ENCODE data around the gene PFKFB2.

PFKFB2 gene

GRCh38 chr1:207112616-207113296 is 59.7 kb downstream of the PFKFB2 start:
- no peak for DNase-seq (ENCODE audit: low read depth, low spot score)
- no peaks in the 10 kb centered on the region for H3K4me1 ChIP-seq (ENCODE audit: insufficient read depth, insufficient read length)
- no peaks in the 10 kb centered on the region for H3K9me3 ChIP-seq (ENCODE audit: insufficient read depth, low read length)
- H3K9ac ChIP-seq (ENCODE audit: insufficient read length, low read depth), result no peak overlapping the region
- no peak overlapping the region for H3K4me3 ChIP-seq (ENCODE audit: insufficient read length, low read depth)
- no peaks in the 10 kb centered on the region for H3K27me3 ChIP-seq (ENCODE audit: insufficient read depth, insufficient read length)
- TF ChIP-seq YY1 (IDR thresholded peaks at IDR 0.05; ENCODE audit: insufficient read depth, insufficient read length) (no peak), ZNF274 (IDR thresholded peaks at IDR 0.05; ENCODE audit: low read depth, low read length) (no peak), SUZ12 (IDR thresholded peaks at IDR 0.05; ENCODE audit: extremely low read depth, insufficient read depth, insufficient read length) (no peak)
- H3K36me3 ChIP-seq (ENCODE audit: insufficient read depth, insufficient read length, low read length), result no peaks in the 10 kb centered on the region

GRCh38 chr1:207115269-207115668 is 62.2 kb downstream of the PFKFB2 start:
- Histone ChIP-seq H3K9ac (ENCODE audit: insufficient read length, low read depth) (no peak overlapping the region), H3K36me3 (ENCODE audit: insufficient read depth, insufficient read length, low read length) (no peaks in the 10 kb centered on the region), H3K4me3 (ENCODE audit: insufficient read length, low read depth) (no peak overlapping the region), H3K27me3 (ENCODE audit: insufficient read depth, insufficient read length) (no peaks in the 10 kb centered on the region), H3K9me3 (ENCODE audit: insufficient read depth, low read length) (no peaks in the 10 kb centered on the region), H3K4me1 (ENCODE audit: insufficient read depth, insufficient read length) (no peaks in the 10 kb centered on the region)
- no peak for TF ChIP-seq SUZ12 (IDR thresholded peaks at IDR 0.05; ENCODE audit: extremely low read depth, insufficient read depth, insufficient read length)
- TF ChIP-seq ZNF274 (IDR thresholded peaks at IDR 0.05; ENCODE audit: low read depth, low read length), result no peak
- TF ChIP-seq YY1 (IDR thresholded peaks at IDR 0.05; ENCODE audit: insufficient read depth, insufficient read length), result no peak
- no peak for DNase-seq (ENCODE audit: low read depth, low spot score)

- H3K4me3 ChIP-seq (ENCODE audit: insufficient read length, low read depth), result no peak overlapping the region
- no peaks in the 10 kb centered on the region for H3K27me3 ChIP-seq (ENCODE audit: insufficient read depth, insufficient read length)
- no peak overlapping the region for H3K9ac ChIP-seq (ENCODE audit: insufficient read length, low read depth)
- TF ChIP-seq ZNF274 (IDR thresholded peaks at IDR 0.05; ENCODE audit: low read depth, low read length) (no peak), SUZ12 (IDR thresholded peaks at IDR 0.05; ENCODE audit: extremely low read depth, insufficient read depth, insufficient read length) (no peak), YY1 (IDR thresholded peaks at IDR 0.05; ENCODE audit: insufficient read depth, insufficient read length) (no peak)
- DNase-seq (ENCODE audit: low read depth, low spot score), result no peak
- H3K36me3 ChIP-seq (ENCODE audit: insufficient read depth, insufficient read length, low read length), result no peaks in the 10 kb centered on the region
- peaks cover 9% of the 10 kb centered on the region for H3K9me3 ChIP-seq (ENCODE audit: insufficient read depth, low read length)
- H3K4me1 ChIP-seq (ENCODE audit: insufficient read depth, insufficient read length), result no peaks in the 10 kb centered on the region
Measured at GRCh38 chr1:207124389-207124788, 71.3 kb downstream of the PFKFB2 start.

- no peaks in the 10 kb centered on the region for H3K27me3 ChIP-seq (ENCODE audit: insufficient read depth, insufficient read length)
- TF ChIP-seq SUZ12 (IDR thresholded peaks at IDR 0.05; ENCODE audit: extremely low read depth, insufficient read depth, insufficient read length) (no peak), YY1 (IDR thresholded peaks at IDR 0.05; ENCODE audit: insufficient read depth, insufficient read length) (no peak), ZNF274 (IDR thresholded peaks at IDR 0.05; ENCODE audit: low read depth, low read length) (no peak)
- H3K36me3 ChIP-seq (ENCODE audit: insufficient read depth, insufficient read length, low read length), result no peaks in the 10 kb centered on the region
- H3K9me3 ChIP-seq (ENCODE audit: insufficient read depth, low read length), result peaks cover 11% of the 10 kb centered on the region
- no peak overlapping the region for H3K9ac ChIP-seq (ENCODE audit: insufficient read length, low read depth)
- H3K4me1 ChIP-seq (ENCODE audit: insufficient read depth, insufficient read length), result no peaks in the 10 kb centered on the region
- DNase-seq (ENCODE audit: low read depth, low spot score), result no peak
- H3K4me3 ChIP-seq (ENCODE audit: insufficient read length, low read depth), result no peak overlapping the region
Measured at GRCh38 chr1:207128336-207128921, 75.4 kb downstream of the PFKFB2 start.

- DNase-seq (ENCODE audit: low read depth, low spot score), result no peak
- Histone ChIP-seq H3K27me3 (ENCODE audit: insufficient read depth, insufficient read length) (no peaks in the 10 kb centered on the region), H3K4me1 (ENCODE audit: insufficient read depth, insufficient read length) (no peaks in the 10 kb centered on the region), H3K4me3 (ENCODE audit: insufficient read length, low read depth) (no peak overlapping the region), H3K9me3 (ENCODE audit: insufficient read depth, low read length) (peaks cover 11% of the 10 kb centered on the region), H3K36me3 (ENCODE audit: insufficient read depth, insufficient read length, low read length) (no peaks in the 10 kb centered on the region), H3K9ac (ENCODE audit: insufficient read length, low read depth) (no peak overlapping the region)
- TF ChIP-seq YY1 (IDR thresholded peaks at IDR 0.05; ENCODE audit: insufficient read depth, insufficient read length), result no peak
- no peak for TF ChIP-seq ZNF274 (IDR thresholded peaks at IDR 0.05; ENCODE audit: low read depth, low read length)
- TF ChIP-seq SUZ12 (IDR thresholded peaks at IDR 0.05; ENCODE audit: extremely low read depth, insufficient read depth, insufficient read length), result no peak
Measured at GRCh38 chr1:207129053-207129452, 76.0 kb downstream of the PFKFB2 start.

Data from NT2/D1 (cell line).